Jurkat, Clone E6-1 (cell line): ENCODE data around the gene MMRN1.
A peak's percentile ranks its signal among the peaks of the same experiment; 100 is the strongest.

ENCODE experiments used
- DNase-seq: peaks from one replicate; pipeline ENCODE4 v3.0.0-alpha.2; 2011; ENCODE audit warnings: low read depth, low spot score
- H3K4me3 ChIP-seq: 2 replicates; pipeline ENCODE4 v1.5.1; 2011; ENCODE audit warnings: mild to moderate bottlenecking, low read length, control low read depth, moderate library complexity

Gene MMRN1

GRCh38 chr4:89904524-89904923 lies 9.9 kb downstream of the MMRN1 start:
- DNase-seq: no peak
- H3K4me3 ChIP-seq: no peak overlapping the region

- DNase-seq: no peak
- H3K4me3 ChIP-seq: no peak overlapping the region
These were observed 11.7 kb downstream of the MMRN1 start for GRCh38 chr4:89906316-89906715.

- no peak overlapping the region for H3K4me3 ChIP-seq
- no peak for DNase-seq
These were observed 12.3 kb downstream of the MMRN1 start for GRCh38 chr4:89906777-89907521.

DNA sequence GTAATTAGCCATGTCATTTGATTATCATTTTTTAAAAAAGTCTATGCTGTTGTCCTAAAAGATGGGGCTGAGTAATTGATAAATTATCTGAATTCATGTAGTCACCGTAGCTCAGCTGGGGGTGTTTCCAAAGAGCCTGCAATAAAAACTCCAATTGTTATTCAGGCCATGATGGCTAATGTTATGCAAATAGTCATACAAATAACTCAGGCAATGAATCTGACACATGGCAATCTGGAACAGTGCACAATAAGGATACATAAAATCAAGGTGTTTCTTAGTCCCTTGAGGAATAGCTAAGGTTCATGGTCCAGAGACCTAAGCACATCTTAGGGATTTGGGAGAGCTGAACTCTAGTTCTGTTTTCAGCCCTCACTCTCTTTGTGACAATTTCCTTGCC lies 15.2 kb downstream of the MMRN1 start:
- H3K4me3 ChIP-seq: no peak overlapping the region
- DNase-seq: no peak

GRCh38 chr4:89913623-89914022 lies 19.0 kb downstream of the MMRN1 start:
- no peak overlapping the region for H3K4me3 ChIP-seq
- no peak for DNase-seq

DNA sequence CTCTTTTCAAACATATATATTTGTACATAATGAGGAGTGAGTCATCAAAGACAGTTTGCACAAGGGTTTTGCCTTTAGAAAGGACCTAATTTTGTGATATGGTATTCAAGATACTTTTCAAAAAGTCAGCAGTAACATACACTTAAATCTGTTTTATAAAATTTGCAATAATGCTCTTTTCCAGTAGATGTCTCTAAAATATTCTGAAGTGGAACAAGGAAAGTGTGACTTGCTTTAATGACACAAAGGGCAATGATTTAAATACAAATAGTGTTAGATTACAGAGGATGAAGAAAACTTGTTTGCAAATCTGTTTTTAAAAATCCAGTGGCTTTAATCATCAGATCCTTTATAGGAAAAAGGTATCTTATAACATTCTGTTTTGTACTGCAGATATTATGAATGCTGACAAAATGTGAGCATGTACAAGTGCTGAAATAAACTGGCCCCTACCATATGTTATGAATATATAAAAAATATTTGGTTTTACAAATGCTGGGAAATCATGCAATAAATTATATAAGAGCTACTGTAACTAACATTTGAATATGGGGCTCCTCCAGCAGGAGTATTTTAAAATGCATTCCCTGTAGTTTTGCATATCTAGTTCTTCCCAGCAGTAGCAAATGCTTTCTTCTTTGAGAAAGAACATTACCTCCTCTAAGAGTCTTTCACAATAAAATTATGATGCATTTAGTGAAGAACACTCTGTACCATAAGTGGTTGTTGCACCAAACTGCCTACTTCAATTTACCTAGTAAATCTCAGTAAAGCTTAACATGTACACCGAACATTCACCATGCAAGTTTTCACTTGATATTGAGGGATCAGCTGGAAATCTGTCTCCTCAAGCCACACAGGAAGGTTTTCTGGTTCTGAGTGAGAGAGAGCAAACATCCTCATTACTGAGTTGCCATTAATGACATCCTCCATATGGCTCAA lies 20.2 kb downstream of the MMRN1 start:
- H3K4me3 ChIP-seq: no peak overlapping the region
- DNase-seq: no peak

DNA sequence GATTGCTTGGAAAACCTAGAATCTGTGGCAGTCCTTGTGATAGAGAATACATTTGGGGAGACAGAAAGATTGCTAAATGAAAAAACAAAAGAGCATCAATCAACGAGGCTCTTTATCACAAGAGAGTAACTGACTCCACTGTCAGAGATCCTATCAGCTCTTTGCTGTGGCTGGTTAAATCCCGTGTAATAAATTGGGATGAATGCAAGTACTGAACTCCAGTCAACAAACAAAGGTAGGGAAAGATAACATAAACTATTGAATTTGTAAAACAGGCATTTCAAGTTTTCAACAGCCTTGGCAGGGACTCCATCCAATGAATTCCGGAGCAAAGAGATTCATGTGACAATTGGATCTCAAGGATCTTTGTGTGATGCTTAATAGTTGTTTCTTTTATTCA lies 21.3 kb downstream of the MMRN1 start:
- H3K4me3 ChIP-seq: no peak overlapping the region
- no peak for DNase-seq

DNA sequence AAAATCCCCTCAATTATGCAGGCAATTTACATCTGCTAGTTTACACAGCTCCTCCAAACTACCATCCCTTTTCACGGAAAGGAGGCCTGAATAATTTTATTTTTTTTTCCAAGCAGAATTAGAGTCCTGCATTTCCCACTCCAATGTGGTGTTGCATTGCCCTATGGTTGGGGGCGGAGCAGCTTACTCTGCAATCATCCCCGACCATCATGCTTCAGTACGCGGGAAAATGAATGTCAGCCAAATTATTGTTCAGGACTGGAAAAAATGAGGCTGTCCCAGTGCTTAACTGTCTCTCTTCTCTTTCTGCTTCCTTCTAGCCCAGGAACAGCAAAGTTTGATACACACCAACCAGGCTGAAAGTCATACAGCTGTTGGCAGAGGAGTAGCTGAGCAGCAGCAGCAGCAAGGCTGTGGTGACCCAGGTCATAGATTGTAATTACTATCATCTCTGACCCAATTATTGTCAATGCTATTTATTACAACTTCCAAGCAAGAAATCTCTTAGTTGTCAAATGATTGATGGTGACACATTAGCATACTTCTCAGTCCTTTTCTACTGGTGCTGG lies 28.3 kb downstream of the MMRN1 start:
- no peak for DNase-seq
- no peak overlapping the region for H3K4me3 ChIP-seq

GRCh38 chr4:89928838-89929237 lies 34.2 kb downstream of the MMRN1 start:
- H3K4me3 ChIP-seq: no peak overlapping the region
- DNase-seq: no peak

- H3K4me3 ChIP-seq: no peak overlapping the region
- peak; percentile 12 for DNase-seq
These were observed 34.9 kb downstream of the MMRN1 start for GRCh38 chr4:89929425-89930159.

DNA sequence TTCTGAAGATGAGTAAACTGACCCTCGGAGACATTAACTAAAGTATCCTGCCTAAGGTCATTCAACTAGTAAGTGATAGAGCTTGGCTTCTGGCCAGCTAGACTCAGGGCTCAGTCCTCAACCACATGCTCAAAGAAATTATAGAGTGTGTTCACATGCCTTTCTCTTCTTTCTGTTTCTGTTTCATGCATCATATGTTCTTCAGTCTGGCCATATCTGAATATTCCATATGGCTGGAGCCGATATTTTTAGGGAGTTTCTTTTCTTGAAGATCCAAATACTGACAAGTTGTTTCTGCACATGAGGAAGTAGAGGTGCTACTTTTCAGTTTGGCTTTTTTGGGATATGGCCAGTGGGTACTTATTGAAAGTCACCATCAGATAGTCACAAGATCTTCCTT lies 44.9 kb downstream of the MMRN1 start:
- no peak for DNase-seq
- no peak overlapping the region for H3K4me3 ChIP-seq

- no peak overlapping the region for H3K4me3 ChIP-seq
- DNase-seq: no peak
These were observed 45.3 kb downstream of the MMRN1 start for GRCh38 chr4:89939994-89940393.

- DNase-seq: no peak
- H3K4me3 ChIP-seq: no peak overlapping the region
These were observed 48.2 kb downstream of the MMRN1 start for GRCh38 chr4:89942811-89943210.

DNA sequence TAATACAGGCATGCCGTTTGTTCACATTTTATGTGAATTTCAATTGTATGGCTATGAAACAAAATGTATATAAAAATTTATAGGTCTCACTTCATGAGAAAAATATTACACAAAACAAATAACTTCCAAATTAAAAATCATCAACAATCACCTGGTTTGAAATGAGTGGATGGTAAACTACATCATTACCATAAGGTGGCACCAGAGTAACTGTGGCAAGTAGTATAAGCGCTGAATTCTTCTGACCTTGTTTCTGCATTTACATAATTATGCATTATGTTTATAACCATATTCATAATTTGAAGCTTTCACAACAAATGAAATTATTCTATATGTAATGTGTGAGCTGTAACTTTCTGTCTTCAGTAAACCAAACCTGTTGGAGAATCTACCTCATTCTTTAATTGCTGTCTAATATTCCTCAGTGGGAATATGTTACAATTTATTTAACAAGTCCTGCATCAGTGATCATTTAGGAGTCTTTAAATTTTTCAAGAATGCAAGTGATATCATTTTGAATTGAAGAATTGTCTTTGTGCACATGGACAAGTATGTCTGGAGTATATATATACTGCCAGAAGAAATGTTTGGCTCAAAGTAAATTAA lies 55.2 kb downstream of the MMRN1 start:
- no peak for DNase-seq
- no peak overlapping the region for H3K4me3 ChIP-seq

- DNase-seq: no peak
These were observed 57.8 kb downstream of the MMRN1 start for GRCh38 chr4:89952458-89952857.

DNA sequence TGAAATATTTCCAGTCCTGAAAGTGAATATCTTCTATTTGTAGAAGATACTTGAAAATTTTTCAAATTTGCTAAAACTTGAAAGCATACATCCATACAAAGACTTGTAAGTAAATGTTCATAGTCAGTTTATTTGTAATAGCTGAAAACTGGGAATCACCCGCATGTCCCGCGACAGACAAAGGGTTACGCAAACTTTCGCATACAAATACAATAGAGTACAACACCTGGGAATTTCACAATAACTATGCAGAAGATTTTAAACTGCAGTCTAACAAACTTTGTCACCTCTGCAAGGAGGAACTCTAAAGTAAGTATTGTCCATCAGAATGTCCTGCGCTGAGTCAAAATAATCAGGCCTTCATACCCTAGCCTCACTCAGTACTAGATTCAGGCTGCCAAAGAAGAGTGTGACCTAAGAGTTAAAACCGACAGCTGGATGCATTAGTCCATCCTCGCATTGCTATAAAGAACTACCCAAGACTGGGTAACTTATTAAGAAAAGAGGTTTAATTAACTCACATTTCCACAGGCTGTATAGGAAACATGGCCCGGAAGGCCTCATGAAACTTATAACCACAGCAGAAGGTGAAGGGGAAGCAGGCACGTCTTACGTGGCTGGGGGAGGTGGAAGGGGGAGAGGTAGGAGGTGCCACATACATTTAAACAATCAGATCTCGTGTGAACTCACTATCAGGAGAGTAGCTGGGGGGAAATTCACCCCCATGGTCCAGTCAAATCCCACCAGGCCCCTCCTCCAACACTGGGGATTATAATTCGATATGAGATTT lies 60.4 kb downstream of the MMRN1 start:
- H3K4me3 ChIP-seq: no peak overlapping the region

More at GRCh38 chr4:89952458-89952857, 57.8 kb downstream of the MMRN1 start:
- H3K4me3 ChIP-seq: no peak overlapping the region

GRCh38 chr4:89957046-89957926 lies 62.6 kb downstream of the MMRN1 start:
- no peak for DNase-seq
- H3K4me3 ChIP-seq: no peak overlapping the region

More for the DNA sequence above, 60.4 kb downstream of the MMRN1 start:
- no peak for DNase-seq
